ENCODE measurements around the gene PCP4. TPM values are rescaled to one million over a fixed set of nuclear protein-coding genes. Genes with fewer than 3 reads are reported as not detected.

Gene PCP4
- total and polyA plus RNA-seq, 9 of the 15 experiments (the other 6 are each of a cell fraction or from before 2014, with no cell fraction given): not detected

- TF ChIP-seq ELK1 (CRISPR knock-in tag; IDR thresholded peaks at IDR 0.05) (no peak), HINFP (tag; conservative IDR thresholded peaks at IDR 0.05; ENCODE audit: low read depth) (no peak), ZBTB8A (IDR thresholded peaks at IDR 0.05; ENCODE audit: partially characterized antibody) (no peak)
These were observed 79.0 kb downstream of the PCP4 start (continued) for GRCh38 chr21:39946199-39946598.

DNA sequence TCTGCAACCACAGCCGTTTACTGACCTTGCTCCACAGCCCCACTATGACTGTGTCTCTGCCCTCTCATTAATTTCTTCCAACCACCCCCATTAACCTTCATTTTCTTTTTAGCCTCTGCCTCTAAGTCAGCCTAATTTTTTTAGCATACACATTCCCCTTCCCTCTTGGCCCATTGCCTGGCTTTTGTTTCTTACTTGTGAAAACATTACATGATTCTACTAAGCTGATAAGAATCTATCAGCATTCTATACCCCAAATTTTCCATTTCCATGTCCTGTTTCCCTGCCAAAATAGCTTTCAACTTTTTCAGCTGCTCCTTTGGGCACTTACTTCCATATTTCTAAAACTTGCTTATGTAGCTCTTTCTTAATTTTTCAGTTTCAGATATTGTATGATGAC, 79.8 kb downstream of the PCP4 start:
- H3K36me3 ChIP-seq (ENCODE audit: control insufficient read depth, insufficient read depth, low read length): no peaks in the 10 kb centered on the region
- H3K9me1 ChIP-seq (ENCODE audit: control insufficient read depth, insufficient read depth, low read length): no peaks in the 10 kb centered on the region
- no peak overlapping the region for H3K27ac ChIP-seq (ENCODE audit: extremely low read depth, low read depth, low read length)
- no peaks in the 10 kb centered on the region for H3K79me2 ChIP-seq (ENCODE audit: control insufficient read depth, insufficient read depth, low read length)
- no peaks in the 10 kb centered on the region for H3K9me3 ChIP-seq (replicated peaks; ENCODE audit: control insufficient read depth, insufficient read depth, low read depth, low read length)
- FAIRE-seq: no peak
- in situ Hi-C loops (cut with MboI): no loop called here
- ChIA-PET POLR2A (no interaction called here), CTCF (ENCODE audit: low intra/inter-chr PET ratio) (no interaction called here)
- intact Hi-C loops (cut with micrococcal nuclease): no loop called here
- no peak overlapping the region for H3K4me2 ChIP-seq (ENCODE audit: insufficient read depth, low read length)
- no peaks in the 10 kb centered on the region for H3K27me3 ChIP-seq (ENCODE audit: control insufficient read depth in 2 of 2, insufficient read depth in 2 of 2, low read length in 2 of 2)
- H3K4me3 ChIP-seq: no peak overlapping the region
- DNase-seq (ENCODE audit: extremely low read depth in 1 of 4, low spot score in 3 of 4): no peak
- TF ChIP-seq SAFB2 (IDR thresholded peaks at IDR 0.05; ENCODE audit: borderline replicate concordance, low read depth, low read length, severe bottlenecking): no peak
- TF ChIP-seq NKRF (IDR thresholded peaks at IDR 0.05; ENCODE audit: borderline replicate concordance): no peak
- TF ChIP-seq MED1 (CRISPR knock-in tag; IDR thresholded peaks at IDR 0.05; ENCODE audit: borderline replicate concordance): no peak
- ATAC-seq: no peak
- no peak overlapping the region for H2AFZ ChIP-seq (ENCODE audit: low read depth, low read length)
- no TSS peak for BruUV-seq (replicated peaks)
- no peaks in the 10 kb centered on the region for H3K4me1 ChIP-seq (replicated peaks in 1 of 2; ENCODE audit: control insufficient read depth in 2 of 2, insufficient read depth in 2 of 2, low read length in 2 of 2)
- WGBS (ENCODE audit: insufficient coverage, low coverage, missing lambda C conversion rate): 0% methylated on average over 1 of the region's 1 CpG
- H3K9ac ChIP-seq (ENCODE audit: insufficient read depth in 1 of 2, low read depth in 2 of 2, low read length in 2 of 2): no peak overlapping the region
- H4K20me1 ChIP-seq (replicated peaks; ENCODE audit: control insufficient read depth, insufficient read depth, low read length): no peaks in the 10 kb centered on the region

Data from K562 (cell line).